T-helper 1 cell treated with Interleukin-12 subunit alpha and Interleukin-12 subunit beta and Interleukin-4 antibody, amounts not matched to agents 30 μg/mL and 1 μg/mL, for 36 hours (primary cell): Measurements from ENCODE around the gene MORC3.
A peak's percentile ranks its signal among the peaks of the same experiment; 100 is the strongest.
"Not testable (repeated sequence)": the region's sequence is repeated elsewhere in the genome, so short reads cannot be mapped to it uniquely, and the experiment has no call there.

Experiments
- H3K27ac Mint-ChIP-seq: one replicate; pipeline ENCODE4 v1.8.0; 2021; ENCODE audit warnings: mild to moderate bottlenecking, mixed read lengths
- H3K27me3 Mint-ChIP-seq: one replicate; pipeline ENCODE4 v1.8.0; 2021; ENCODE audit warnings: low read depth, mixed read lengths
- H3K36me3 Mint-ChIP-seq: one replicate; pipeline ENCODE4 v1.8.0; 2021; ENCODE audit warnings: low read depth, mixed read lengths
- H3K4me1 Mint-ChIP-seq: one replicate; pipeline ENCODE4 v1.8.0; 2021; ENCODE audit warnings: low read depth, mixed read lengths
- H3K4me3 Mint-ChIP-seq: one replicate; pipeline ENCODE4 v1.8.0; 2021; ENCODE audit warnings: mild to moderate bottlenecking, moderate library complexity, mixed read lengths
- H3K9me3 Mint-ChIP-seq: one replicate; pipeline ENCODE4 v1.8.0; 2021; ENCODE audit warnings: mixed read lengths

Gene MORC3, protein sequence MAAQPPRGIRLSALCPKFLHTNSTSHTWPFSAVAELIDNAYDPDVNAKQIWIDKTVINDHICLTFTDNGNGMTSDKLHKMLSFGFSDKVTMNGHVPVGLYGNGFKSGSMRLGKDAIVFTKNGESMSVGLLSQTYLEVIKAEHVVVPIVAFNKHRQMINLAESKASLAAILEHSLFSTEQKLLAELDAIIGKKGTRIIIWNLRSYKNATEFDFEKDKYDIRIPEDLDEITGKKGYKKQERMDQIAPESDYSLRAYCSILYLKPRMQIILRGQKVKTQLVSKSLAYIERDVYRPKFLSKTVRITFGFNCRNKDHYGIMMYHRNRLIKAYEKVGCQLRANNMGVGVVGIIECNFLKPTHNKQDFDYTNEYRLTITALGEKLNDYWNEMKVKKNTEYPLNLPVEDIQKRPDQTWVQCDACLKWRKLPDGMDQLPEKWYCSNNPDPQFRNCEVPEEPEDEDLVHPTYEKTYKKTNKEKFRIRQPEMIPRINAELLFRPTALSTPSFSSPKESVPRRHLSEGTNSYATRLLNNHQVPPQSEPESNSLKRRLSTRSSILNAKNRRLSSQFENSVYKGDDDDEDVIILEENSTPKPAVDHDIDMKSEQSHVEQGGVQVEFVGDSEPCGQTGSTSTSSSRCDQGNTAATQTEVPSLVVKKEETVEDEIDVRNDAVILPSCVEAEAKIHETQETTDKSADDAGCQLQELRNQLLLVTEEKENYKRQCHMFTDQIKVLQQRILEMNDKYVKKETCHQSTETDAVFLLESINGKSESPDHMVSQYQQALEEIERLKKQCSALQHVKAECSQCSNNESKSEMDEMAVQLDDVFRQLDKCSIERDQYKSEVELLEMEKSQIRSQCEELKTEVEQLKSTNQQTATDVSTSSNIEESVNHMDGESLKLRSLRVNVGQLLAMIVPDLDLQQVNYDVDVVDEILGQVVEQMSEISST

GRCh38 chr21:36319767-36320420, at the start of gene MORC3:
TSS of gene MORC3 (plus strand) at chr21:36320197. CDS start at chr21:36320265, 68 bp downstream.
- H3K27me3 Mint-ChIP-seq: peaks cover 4% of the 10 kb centered on the region
- H3K4me3 Mint-ChIP-seq: peak within 1 kb of the TSS; percentile 97
- H3K36me3 Mint-ChIP-seq: peaks cover 19% of the 10 kb centered on the region
- H3K9me3 Mint-ChIP-seq: peaks cover 6% of the 10 kb centered on the region
- H3K27ac Mint-ChIP-seq: peak within 1 kb of the TSS; percentile 96
- peaks cover 26% of the 10 kb centered on the region for H3K4me1 Mint-ChIP-seq

- not testable (repeated sequence) for H3K4me3 Mint-ChIP-seq, H3K4me1 Mint-ChIP-seq, H3K27me3 Mint-ChIP-seq, H3K9me3 Mint-ChIP-seq, H3K27ac Mint-ChIP-seq, H3K36me3 Mint-ChIP-seq
Observed at GRCh38 chr21:36270786-36271695, 49.0 kb upstream of the MORC3 start.

DNA sequence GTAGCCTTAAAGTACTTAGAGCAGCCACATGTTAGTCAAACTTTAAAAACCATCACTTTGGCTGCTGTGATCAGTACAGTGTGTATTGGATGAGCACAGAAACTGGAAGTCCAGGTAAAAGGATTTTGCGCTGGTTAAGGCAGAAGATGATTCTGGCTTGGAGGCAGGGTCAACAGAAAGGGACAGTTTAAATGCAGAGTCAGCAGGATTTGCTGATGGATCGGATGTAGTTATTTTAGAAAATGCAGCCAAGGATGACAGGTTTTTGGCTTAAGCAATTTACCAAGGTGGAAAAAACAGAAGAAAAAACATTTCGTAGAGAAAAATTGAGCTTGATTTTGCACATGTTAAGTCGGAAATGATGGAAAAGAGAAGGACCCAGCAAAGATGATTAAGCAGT, 45.9 kb upstream of the MORC3 start:
- peaks cover 9% of the 10 kb centered on the region for H3K36me3 Mint-ChIP-seq
- H3K27ac Mint-ChIP-seq: no peak overlapping the region
- H3K9me3 Mint-ChIP-seq: no peaks in the 10 kb centered on the region
- H3K4me3 Mint-ChIP-seq: no peak overlapping the region
- H3K27me3 Mint-ChIP-seq: no peaks in the 10 kb centered on the region
- no peaks in the 10 kb centered on the region for H3K4me1 Mint-ChIP-seq

DNA sequence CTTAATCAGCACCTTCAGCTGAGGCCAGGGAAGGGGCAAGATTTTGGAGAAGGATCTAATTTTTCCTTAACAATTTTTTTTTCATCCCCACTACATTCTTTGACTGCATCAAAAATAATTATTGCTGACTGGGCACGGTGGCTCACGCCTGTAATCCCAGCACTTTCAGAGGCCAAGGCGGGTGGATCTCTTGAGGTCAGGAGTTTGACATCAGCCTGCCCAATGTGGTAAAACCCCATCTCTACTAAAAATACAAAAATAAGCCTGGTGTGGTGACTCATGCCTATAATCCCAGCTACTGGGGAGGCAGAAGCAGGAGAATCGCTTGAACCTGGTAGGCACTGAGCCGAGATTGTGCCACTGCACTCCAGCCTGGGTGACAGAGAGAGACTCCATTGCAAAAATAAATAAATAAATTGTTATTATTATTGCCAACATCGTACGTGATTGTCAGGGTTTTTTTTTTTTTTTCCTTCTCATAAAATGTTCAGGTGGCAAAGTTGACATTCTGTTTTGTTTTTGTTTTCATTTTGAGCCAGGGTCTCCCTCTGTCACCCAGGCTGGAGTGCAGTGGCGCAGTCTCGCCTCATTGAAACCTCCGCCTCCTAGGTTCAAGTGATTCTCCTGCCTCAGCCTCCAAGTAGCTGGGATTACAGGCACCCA, 37.3 kb upstream of the MORC3 start:
- Mint-ChIP-seq H3K27ac (no peak overlapping the region), H3K4me3 (no peak overlapping the region), H3K36me3 (peaks cover 10% of the 10 kb centered on the region), H3K9me3 (no peaks in the 10 kb centered on the region), H3K4me1 (no peaks in the 10 kb centered on the region), H3K27me3 (peaks cover 5% of the 10 kb centered on the region)

- not testable (repeated sequence) for H3K36me3 Mint-ChIP-seq, H3K4me1 Mint-ChIP-seq, H3K27ac Mint-ChIP-seq, H3K9me3 Mint-ChIP-seq, H3K4me3 Mint-ChIP-seq, H3K27me3 Mint-ChIP-seq
Observed at GRCh38 chr21:36283231-36283622, 36.8 kb upstream of the MORC3 start.

DNA sequence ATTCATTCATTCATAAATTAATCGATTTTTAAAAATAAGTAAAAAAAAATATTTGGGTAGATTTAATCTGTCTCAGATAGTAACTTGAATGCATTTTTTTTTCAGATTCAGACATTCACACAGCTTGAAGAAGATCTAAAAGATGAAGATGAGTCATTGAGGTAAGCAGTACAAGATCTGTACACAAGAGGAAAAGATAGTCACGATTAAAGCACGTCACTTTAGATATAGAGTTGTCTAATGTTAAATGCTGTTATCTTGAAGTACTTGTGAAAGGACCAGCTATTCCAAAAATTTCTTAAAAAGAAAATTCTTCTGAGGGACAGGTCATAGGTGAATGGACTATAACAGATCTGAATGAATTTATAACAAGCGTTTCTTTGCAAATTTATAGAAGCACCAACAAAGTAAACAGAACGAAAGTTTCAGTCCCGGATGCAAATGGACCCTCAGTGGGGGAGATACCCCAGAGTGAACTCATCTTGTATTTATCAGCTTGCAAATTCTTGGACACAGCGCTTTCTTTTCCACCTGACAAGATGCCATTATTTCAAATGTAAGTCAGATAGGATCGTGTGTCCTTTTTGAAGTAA, 31.2 kb upstream of the MORC3 start:
- Mint-ChIP-seq H3K27ac (peak overlapping the region; percentile 83), H3K4me3 (peak overlapping the region; percentile 41), H3K36me3 (peaks cover 26% of the 10 kb centered on the region), H3K4me1 (peaks cover 15% of the 10 kb centered on the region), H3K27me3 (peaks cover 8% of the 10 kb centered on the region), H3K9me3 (no peaks in the 10 kb centered on the region)

- Mint-ChIP-seq H3K27me3 (peaks cover 3% of the 10 kb centered on the region), H3K27ac (no peak overlapping the region), H3K9me3 (no peaks in the 10 kb centered on the region), H3K4me3 (no peak overlapping the region), H3K4me1 (peaks cover 15% of the 10 kb centered on the region), H3K36me3 (peaks cover 23% of the 10 kb centered on the region)
Observed at GRCh38 chr21:36291509-36291908, 28.5 kb upstream of the MORC3 start.

DNA sequence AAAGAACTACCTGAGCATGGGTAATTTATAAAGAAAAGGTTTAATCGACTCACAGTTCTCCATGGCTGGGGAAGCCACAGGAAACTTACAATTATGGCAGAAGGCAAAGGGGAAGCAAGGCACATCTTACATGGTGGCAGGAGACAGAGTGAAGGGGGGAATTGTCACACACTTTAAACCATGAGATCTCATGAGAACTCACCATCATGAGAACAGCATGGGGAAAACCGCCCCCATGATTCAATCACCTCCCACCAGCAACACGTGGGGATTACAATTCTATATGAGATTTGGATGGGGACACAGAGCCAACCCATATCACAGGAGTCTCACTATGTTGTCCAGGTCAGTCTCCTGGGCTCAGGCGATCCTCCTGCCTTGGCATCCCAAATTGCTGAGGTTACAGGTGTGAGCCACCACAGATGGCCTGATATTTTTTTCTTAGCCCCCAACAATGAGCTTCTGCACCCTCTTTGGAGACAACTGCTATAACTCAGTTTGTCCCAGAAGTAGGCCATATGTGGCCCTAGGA, 22.5 kb upstream of the MORC3 start:
- Mint-ChIP-seq H3K36me3 (peaks cover 12% of the 10 kb centered on the region), H3K4me3 (peak overlapping the region; percentile 70), H3K27me3 (peaks cover 11% of the 10 kb centered on the region), H3K4me1 (peaks cover 32% of the 10 kb centered on the region), H3K9me3 (no peaks in the 10 kb centered on the region), H3K27ac (peak overlapping the region; percentile 86)

DNA sequence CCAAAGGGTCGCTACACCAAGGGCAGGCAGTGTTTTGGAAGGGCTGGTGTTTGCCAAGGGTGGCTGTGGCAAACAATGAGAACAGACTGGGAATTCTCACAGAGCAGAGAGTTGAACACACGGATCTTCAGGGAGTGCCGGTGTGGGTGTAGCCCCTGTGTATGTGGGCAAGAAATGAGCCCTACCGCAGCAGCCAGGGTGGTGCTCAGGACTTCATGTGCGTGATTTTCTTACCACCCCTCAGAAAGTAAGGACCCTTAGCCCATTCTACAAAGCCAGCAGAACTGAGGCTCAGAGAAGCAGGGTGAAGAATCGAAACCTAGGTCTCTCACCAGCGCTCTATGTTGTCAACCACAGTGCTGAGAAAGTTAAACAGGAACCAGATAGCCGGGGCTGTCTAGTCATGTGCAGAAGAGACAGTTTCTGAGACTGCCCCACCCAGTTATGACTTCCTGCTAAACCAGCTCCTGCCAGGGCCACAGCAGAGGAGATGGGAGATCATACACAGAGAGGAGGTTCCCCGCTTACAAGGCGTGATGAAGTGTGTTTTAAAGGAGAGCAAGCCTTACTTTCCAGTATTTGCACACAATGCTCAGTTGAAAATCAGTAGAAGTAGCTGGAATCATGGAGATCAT, 21.9 kb upstream of the MORC3 start:
- Mint-ChIP-seq H3K9me3 (no peaks in the 10 kb centered on the region), H3K4me3 (peak overlapping the region; percentile 70), H3K36me3 (peaks cover 12% of the 10 kb centered on the region), H3K4me1 (peaks cover 32% of the 10 kb centered on the region), H3K27me3 (peaks cover 11% of the 10 kb centered on the region), H3K27ac (peak overlapping the region; percentile 86)

DNA sequence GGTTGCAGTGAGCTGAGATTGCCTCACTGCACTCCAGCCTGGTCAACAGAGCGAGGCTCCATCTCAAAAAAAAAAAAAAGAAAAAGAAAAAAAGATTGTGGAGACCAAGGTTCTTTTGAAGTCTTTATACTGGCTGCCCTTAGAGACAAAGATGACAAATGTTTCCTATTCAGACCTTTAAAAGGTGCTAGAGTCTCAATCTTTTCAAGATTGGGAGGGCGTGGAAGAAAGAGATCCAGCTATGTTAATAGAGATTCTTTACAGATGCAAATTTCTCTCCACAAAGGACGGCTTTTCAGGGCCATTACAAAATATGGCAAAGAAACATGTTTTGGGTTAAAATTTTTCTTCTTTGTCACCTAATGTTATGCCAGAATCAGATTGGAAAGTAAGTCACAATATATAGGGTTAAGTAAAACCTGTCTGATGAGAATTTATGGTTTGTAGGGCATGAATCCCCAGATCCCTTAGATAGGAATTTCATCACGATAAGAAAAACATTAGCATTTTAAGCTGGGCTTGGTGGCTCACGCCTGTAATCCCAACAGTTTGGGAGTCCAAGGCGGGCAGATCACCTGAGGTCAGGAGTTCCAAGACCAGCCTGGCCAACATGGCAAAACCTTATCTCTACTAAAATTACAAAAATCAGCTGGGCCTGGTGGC, 13.0 kb upstream of the MORC3 start:
- Mint-ChIP-seq H3K36me3 (no peaks in the 10 kb centered on the region), H3K4me3 (no peak overlapping the region), H3K27ac (no peak overlapping the region), H3K4me1 (peaks cover 5% of the 10 kb centered on the region), H3K27me3 (peaks cover 4% of the 10 kb centered on the region), H3K9me3 (no peaks in the 10 kb centered on the region)

DNA sequence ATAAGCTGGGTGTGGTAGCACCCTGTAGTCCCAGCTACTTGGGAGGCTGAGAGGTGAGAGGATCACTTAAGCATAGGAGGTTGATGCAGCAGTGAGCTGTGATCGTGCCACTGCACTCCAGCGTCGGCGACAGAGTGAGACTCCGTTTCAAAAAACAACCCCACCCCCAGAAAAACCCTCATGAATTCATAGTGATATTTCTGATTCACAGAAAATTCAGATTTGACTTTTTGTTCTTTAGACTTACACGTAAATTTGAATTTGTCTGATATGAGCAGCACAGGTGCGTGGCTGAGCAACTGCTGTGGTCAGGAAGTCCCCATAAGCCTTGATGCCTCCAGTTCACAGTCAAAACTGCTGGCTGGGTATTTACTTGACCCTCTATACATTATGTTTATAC, 10.0 kb upstream of the MORC3 start:
- peaks cover 2% of the 10 kb centered on the region for H3K36me3 Mint-ChIP-seq
- H3K27me3 Mint-ChIP-seq: peaks cover 4% of the 10 kb centered on the region
- peak overlapping the region; percentile 45 for H3K27ac Mint-ChIP-seq
- H3K9me3 Mint-ChIP-seq: peaks cover 12% of the 10 kb centered on the region
- H3K4me1 Mint-ChIP-seq: no peaks in the 10 kb centered on the region
- H3K4me3 Mint-ChIP-seq: no peak overlapping the region

GRCh38 chr21:36313446-36313845, 6.6 kb upstream of the MORC3 start:
- H3K36me3 Mint-ChIP-seq, H3K4me1 Mint-ChIP-seq, H3K4me3 Mint-ChIP-seq, H3K27ac Mint-ChIP-seq, H3K27me3 Mint-ChIP-seq: not testable (repeated sequence)
- H3K9me3 Mint-ChIP-seq: peaks cover 17% of the 10 kb centered on the region
